Glutamatergic neuron (in vitro differentiated cells): ENCODE measurements around the gene SDHD. TPM values are rescaled to one million over a fixed set of nuclear protein-coding genes. Genes with fewer than 3 reads are reported as not detected.

Experiments
- DNase-seq: peaks from one replicate; pipeline ENCODE4 v3.0.0; 2022
- H3K27ac Mint-ChIP-seq: one replicate; pipeline ENCODE4 v1.8.0; 2020; ENCODE audit warnings: mild to moderate bottlenecking, mixed read lengths, inconsistent platforms; ENCODE audit not compliant: unreplicated experiment
- H3K27me3 Mint-ChIP-seq: one replicate; pipeline ENCODE4 v1.8.0; 2020; ENCODE audit warnings: mild to moderate bottlenecking, moderate library complexity, mixed read lengths, inconsistent platforms; ENCODE audit not compliant: unreplicated experiment
- H3K36me3 Mint-ChIP-seq: one replicate; pipeline ENCODE4 v1.8.0; 2020; ENCODE audit warnings: mild to moderate bottlenecking, mixed read lengths, inconsistent platforms; ENCODE audit not compliant: unreplicated experiment
- H3K4me1 Mint-ChIP-seq: one replicate; pipeline ENCODE4 v1.8.0; 2020; ENCODE audit warnings: mild to moderate bottlenecking, low read depth, mixed read lengths, inconsistent platforms; ENCODE audit not compliant: unreplicated experiment
- H3K4me3 Mint-ChIP-seq: one replicate; pipeline ENCODE4 v1.8.0; 2020; ENCODE audit warnings: mild to moderate bottlenecking, mixed read lengths, inconsistent platforms; ENCODE audit not compliant: unreplicated experiment
- H3K9me3 Mint-ChIP-seq: one replicate; pipeline ENCODE4 v1.8.0; 2020; ENCODE audit warnings: mild to moderate bottlenecking, moderate library complexity, mixed read lengths, inconsistent platforms; ENCODE audit not compliant: unreplicated experiment
- CTCF ChIP-seq: fragments of 200-600 bp; sonication (generic); IDR thresholded peaks from one replicate; pipeline ENCODE4 v1.5.0; 2021; ENCODE audit not compliant: partially characterized antibody, unreplicated experiment
- total RNA-seq: library from RNA; stranded (reverse); fragmentation: NEBNext Ultra II Directional; extraction: Animal tissue kit (Norgen Biotek cat#: 25700); gene quantifications from one replicate; pipeline ENCODE4 v1.2.1, GENCODE V29; 2021; ENCODE audit not compliant: unreplicated experiment

SDHD gene
- total RNA-seq, 1 donor from 2014 or later = 19.7 TPM

- H3K4me3 Mint-ChIP-seq = no peak overlapping the region
- no peak overlapping the region for H3K27ac Mint-ChIP-seq
- H3K9me3 Mint-ChIP-seq = peaks cover 3% of the 10 kb centered on the region
- DNase-seq = no peak
- H3K27me3 Mint-ChIP-seq = no peaks in the 10 kb centered on the region
- peaks cover 11% of the 10 kb centered on the region for H3K36me3 Mint-ChIP-seq
- no peaks in the 10 kb centered on the region for H3K4me1 Mint-ChIP-seq
- no peak for TF ChIP-seq CTCF
Measured at GRCh38 chr11:112049777-112050176, 36.9 kb upstream of the SDHD start.

- TF ChIP-seq CTCF = no peak
- Mint-ChIP-seq H3K36me3 (peaks cover 15% of the 10 kb centered on the region), H3K27me3 (peaks cover 2% of the 10 kb centered on the region), H3K27ac (no peak overlapping the region), H3K4me3 (no peak overlapping the region), H3K9me3 (peaks cover 3% of the 10 kb centered on the region), H3K4me1 (no peaks in the 10 kb centered on the region)
- no peak for DNase-seq
Measured at GRCh38 chr11:112050721-112051120, 36.0 kb upstream of the SDHD start.

GRCh38 chr11:112051768-112052167, 34.9 kb upstream of the SDHD start:
- Mint-ChIP-seq H3K36me3 (peaks cover 12% of the 10 kb centered on the region), H3K4me1 (no peaks in the 10 kb centered on the region), H3K27ac (no peak overlapping the region), H3K9me3 (peaks cover 2% of the 10 kb centered on the region), H3K27me3 (peaks cover 2% of the 10 kb centered on the region), H3K4me3 (no peak overlapping the region)
- no peak for DNase-seq
- TF ChIP-seq CTCF = no peak

GRCh38 chr11:112057170-112057569, 29.5 kb upstream of the SDHD start:
- DNase-seq = no peak
- no peaks in the 10 kb centered on the region for H3K4me1 Mint-ChIP-seq
- no peak overlapping the region for H3K27ac Mint-ChIP-seq
- no peak for TF ChIP-seq CTCF
- H3K27me3 Mint-ChIP-seq = peaks cover 2% of the 10 kb centered on the region
- H3K36me3 Mint-ChIP-seq = peaks cover 4% of the 10 kb centered on the region
- no peaks in the 10 kb centered on the region for H3K9me3 Mint-ChIP-seq
- H3K4me3 Mint-ChIP-seq = no peak overlapping the region

GRCh38 chr11:112058103-112058502, 28.6 kb upstream of the SDHD start:
- no peak for DNase-seq
- H3K4me3 Mint-ChIP-seq = no peak overlapping the region
- peaks cover 4% of the 10 kb centered on the region for H3K36me3 Mint-ChIP-seq
- TF ChIP-seq CTCF = no peak
- no peaks in the 10 kb centered on the region for H3K4me1 Mint-ChIP-seq
- H3K9me3 Mint-ChIP-seq = no peaks in the 10 kb centered on the region
- H3K27ac Mint-ChIP-seq = no peak overlapping the region
- peaks cover 2% of the 10 kb centered on the region for H3K27me3 Mint-ChIP-seq
